PC-9 (cell line): ENCODE results near the gene MS4A3.
"Not testable (repeated sequence)": the region's sequence is repeated elsewhere in the genome, so short reads cannot be mapped to it uniquely, and the experiment has no call there.

ENCODE experiments used
- EZH2 ChIP-seq: fragments of 200-600 bp; sonication (generic); IDR thresholded peaks from 2 replicates; pipeline ENCODE4 v1.8.0; 2017; ENCODE audit warnings: antibody characterized with exemption, low read depth
- TF ChIP-seq, protein P1 (sequence below): fragments of 200-600 bp; sonication (generic); conservative IDR thresholded peaks from 2 replicates; pipeline ENCODE4 v1.6.1; 2017; ENCODE audit warnings: mixed run types, antibody characterized with exemption, mild to moderate bottlenecking, moderate library complexity

DNA sequence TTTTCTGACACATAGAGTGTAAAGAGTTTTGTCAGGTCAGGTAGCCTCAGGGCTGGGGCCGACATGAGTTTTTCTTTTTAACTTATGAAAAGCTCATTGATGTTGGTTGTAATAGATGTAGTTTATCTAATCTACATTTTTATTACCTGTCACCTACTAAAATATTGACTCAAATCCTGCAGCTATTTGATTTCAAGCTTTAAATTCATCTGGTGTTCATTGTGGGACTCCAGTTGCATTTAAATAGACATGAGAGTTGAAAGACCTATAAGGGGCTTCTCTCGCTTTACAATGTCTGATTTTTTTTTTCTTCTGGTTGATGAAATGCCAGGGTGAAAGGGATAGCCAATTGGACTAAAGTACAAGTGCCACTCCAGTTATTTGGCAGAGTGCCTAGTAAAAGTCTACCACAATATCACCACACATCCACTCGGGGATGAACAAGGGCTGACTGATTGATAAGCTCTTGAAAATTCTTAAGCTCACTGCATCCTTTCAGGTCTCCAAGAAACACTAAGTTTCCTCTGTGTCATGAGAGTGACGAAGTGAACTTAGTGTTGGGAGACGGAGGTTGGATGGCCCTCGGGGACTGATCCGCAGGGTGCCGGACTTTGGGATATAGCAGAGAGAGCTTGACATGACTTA lies 48.1 kb downstream of the MS4A3 start:
- TF ChIP-seq, protein P1, sequence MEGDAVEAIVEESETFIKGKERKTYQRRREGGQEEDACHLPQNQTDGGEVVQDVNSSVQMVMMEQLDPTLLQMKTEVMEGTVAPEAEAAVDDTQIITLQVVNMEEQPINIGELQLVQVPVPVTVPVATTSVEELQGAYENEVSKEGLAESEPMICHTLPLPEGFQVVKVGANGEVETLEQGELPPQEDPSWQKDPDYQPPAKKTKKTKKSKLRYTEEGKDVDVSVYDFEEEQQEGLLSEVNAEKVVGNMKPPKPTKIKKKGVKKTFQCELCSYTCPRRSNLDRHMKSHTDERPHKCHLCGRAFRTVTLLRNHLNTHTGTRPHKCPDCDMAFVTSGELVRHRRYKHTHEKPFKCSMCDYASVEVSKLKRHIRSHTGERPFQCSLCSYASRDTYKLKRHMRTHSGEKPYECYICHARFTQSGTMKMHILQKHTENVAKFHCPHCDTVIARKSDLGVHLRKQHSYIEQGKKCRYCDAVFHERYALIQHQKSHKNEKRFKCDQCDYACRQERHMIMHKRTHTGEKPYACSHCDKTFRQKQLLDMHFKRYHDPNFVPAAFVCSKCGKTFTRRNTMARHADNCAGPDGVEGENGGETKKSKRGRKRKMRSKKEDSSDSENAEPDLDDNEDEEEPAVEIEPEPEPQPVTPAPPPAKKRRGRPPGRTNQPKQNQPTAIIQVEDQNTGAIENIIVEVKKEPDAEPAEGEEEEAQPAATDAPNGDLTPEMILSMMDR, result not testable (repeated sequence)
- not testable (repeated sequence) for TF ChIP-seq EZH2
